CD8-positive, alpha-beta memory T cell (primary cell): ENCODE measurements around the gene PFN1. TPM values are rescaled to one million over a fixed set of nuclear protein-coding genes. Genes with fewer than 3 reads are reported as not detected.

Experiments
- CTCF ChIA-PET: fragments of 350-600 bp; sonication (Branson Sonifier 250); formaldehyde crosslinking; loops from one replicate; lab custom pipeline; 2021; ENCODE audit warnings: antibody characterized with exemption; lab: Charles Lee
- POLR2A ChIA-PET: fragments of 350-600 bp; sonication (Branson Sonifier 250); formaldehyde crosslinking; loops from one replicate; lab custom pipeline; 2021; ENCODE audit warnings: antibody characterized with exemption; lab: Charles Lee
- DNase-seq, 5 donors: peaks; one replicate each; pipeline versions ENCODE4 v3.0.0 to v3.0.0-alpha.2; 2020 to 2022; ENCODE audit warnings: mixed read lengths in 1 of 5
- H3K27ac ChIP-seq: one replicate; pipeline ENCODE4 v1.7.0; 2013; ENCODE audit warnings: low read depth, mild to moderate bottlenecking, low read length, moderate library complexity
- H3K27me3 ChIP-seq: 2 replicates; pipeline ENCODE4 v1.7.0; 2013; ENCODE audit warnings: low read length, mild to moderate bottlenecking; ENCODE audit not compliant: insufficient read depth, poor library complexity, severe bottlenecking
- H3K36me3 ChIP-seq: 2 replicates; pipeline ENCODE4 v1.7.0; 2013; ENCODE audit warnings: mild to moderate bottlenecking, low read length, moderate library complexity; ENCODE audit not compliant: insufficient read depth
- H3K4me1 ChIP-seq: 2 replicates; pipeline ENCODE4 v1.7.0; 2013; ENCODE audit warnings: mild to moderate bottlenecking, low read length, moderate library complexity; ENCODE audit not compliant: insufficient read depth
- H3K4me3 ChIP-seq: 2 replicates; pipeline ENCODE4 v1.7.0; 2013; ENCODE audit warnings: mild to moderate bottlenecking, low read length
- H3K9me3 ChIP-seq: 2 replicates; pipeline ENCODE4 v1.7.0; 2013; ENCODE audit warnings: mild to moderate bottlenecking, low read length
- H3K27ac Mint-ChIP-seq, 8 donors: one replicate each; pipeline ENCODE4 v1.8.0; 2020 to 2021; ENCODE audit warnings: mixed read lengths in 8 of 8, mild to moderate bottlenecking in 6 of 8, inconsistent platforms in 3 of 8, moderate library complexity in 3 of 8
- H3K27me3 Mint-ChIP-seq, 2 donors: one replicate each; pipeline ENCODE4 v1.8.0; 2020 to 2021; ENCODE audit warnings: mixed read lengths in 2 of 2, mild to moderate bottlenecking in 1 of 2, moderate library complexity in 1 of 2
- H3K36me3 Mint-ChIP-seq, 3 donors: one replicate each; pipeline ENCODE4 v1.8.0; 2020 to 2021; ENCODE audit warnings: mixed read lengths in 3 of 3, inconsistent platforms in 1 of 3, mild to moderate bottlenecking in 1 of 3
- H3K4me1 Mint-ChIP-seq, 3 donors: one replicate each; pipeline ENCODE4 v1.8.0; 2020 to 2021; ENCODE audit warnings: mixed read lengths in 3 of 3, inconsistent platforms in 1 of 3, mild to moderate bottlenecking in 1 of 3
- H3K4me3 Mint-ChIP-seq, 7 donors: one replicate each; pipeline ENCODE4 v1.8.0; 2020 to 2021; ENCODE audit warnings: mixed read lengths in 7 of 7, mild to moderate bottlenecking in 6 of 7, moderate library complexity in 4 of 7, inconsistent platforms in 2 of 7
- H3K9me3 Mint-ChIP-seq, 5 donors: one replicate each; pipeline ENCODE4 v1.8.0; 2020 to 2022; ENCODE audit warnings: mixed read lengths in 5 of 5, mild to moderate bottlenecking in 3 of 5, moderate library complexity in 2 of 5, inconsistent platforms in 1 of 5
- polyA plus RNA-seq: library from polyadenylated mRNA; unstranded; fragments of 300-500 nt; fragmentation: Illumina TruSeq; gene quantifications from one replicate; pipeline ENCODE4 v1.2.3, GENCODE V29; 2021
- total RNA-seq, 2 experiments: library from RNA; stranded (reverse); gene quantifications; one replicate each; pipeline ENCODE4 v1.2.3, GENCODE V29; 2021

The PFN1 gene
- total and polyA plus RNA-seq, 3 experiments from 2014 or later = 1,826 to 2,601 (median 1,841) TPM

GRCh38 chr17:4948931-4949320, 596 bp upstream of the PFN1 start:
- Mint-ChIP-seq H3K27ac (peak overlapping the region; percentile 92 to 100 (median 97)), H3K9me3 (no peaks in the 10 kb centered on the region), H3K4me1 (peaks cover 38 to 48% (median 46%) of the 10 kb centered on the region in 3 donors), H3K36me3 (peaks cover 7 to 38% (median 18%) of the 10 kb centered on the region in 3 donors), H3K4me3 (peak overlapping the region; percentile 94 to 100 (median 97)), H3K27me3 (peaks cover 0 to 5% of the 10 kb centered on the region in 2 donors)
- H3K4me3 ChIP-seq = peak overlapping the region; percentile 97
- POLR2A ChIA-PET = interaction anchor here (0.6 to 11.7 kb wide), 14 partner anchors 9 to 805 kb away, joined by 3 to 187 read pairs (median 4); partner anchors contain the start of genes C17orf107, CAMTA2, CHRNE and INCA1
- H3K36me3 ChIP-seq = peaks cover 23% of the 10 kb centered on the region
- no peaks in the 10 kb centered on the region for H3K9me3 ChIP-seq
- peaks cover 37% of the 10 kb centered on the region for H3K4me1 ChIP-seq
- DNase-seq = peak; percentile 59 to 85 (median 78)
- H3K27ac ChIP-seq = peak overlapping the region; percentile 86
- no peaks in the 10 kb centered on the region for H3K27me3 ChIP-seq
- CTCF ChIA-PET = interaction anchor here (1.0 to 4.8 kb wide), 4 partner anchors 9 to 40 kb away, joined by 4 to 30 read pairs (median 6); partner anchors contain the start of genes RNF167, SLC25A11 and SPAG7

- H3K27me3 ChIP-seq = no peaks in the 10 kb centered on the region
- peaks cover 50% of the 10 kb centered on the region for H3K4me1 ChIP-seq
- peak overlapping the region; percentile 97 for H3K4me3 ChIP-seq
- peak; percentile 56 to 80 (median 62) for DNase-seq
- peaks cover 31% of the 10 kb centered on the region for H3K36me3 ChIP-seq
- Mint-ChIP-seq H3K36me3 (peaks cover 7 to 48% (median 23%) of the 10 kb centered on the region in 3 donors), H3K27ac (peak overlapping the region; percentile 92 to 100 (median 95)), H3K27me3 (peaks cover 0 to 5% of the 10 kb centered on the region in 2 donors), H3K4me3 (peak overlapping the region; percentile 94 to 100 (median 97)), H3K9me3 (no peaks in the 10 kb centered on the region), H3K4me1 (peaks cover 49 to 62% (median 60%) of the 10 kb centered on the region in 3 donors)
- CTCF ChIA-PET = interaction anchor here (0.7 to 4.8 kb wide), 7 partner anchors 8 to 101 kb away, joined by 3 to 30 read pairs (median 5); partner anchors contain the start of genes RNF167, SLC25A11 and SPAG7
- H3K27ac ChIP-seq = peak overlapping the region; percentile 90
- H3K9me3 ChIP-seq = no peaks in the 10 kb centered on the region
- POLR2A ChIA-PET = interaction anchor here (0.7 to 11.7 kb wide), 12 partner anchors 8 to 804 kb away, joined by 3 to 187 read pairs (median 4); partner anchors contain the start of genes C17orf107, INCA1, KIF1C and RNF167
These were observed 742 bp downstream of the PFN1 start for GRCh38 chr17:4947411-4948165.

GRCh38 chr17:4947010-4947410, 1.3 kb downstream of the PFN1 start:
- H3K4me1 ChIP-seq = peaks cover 56% of the 10 kb centered on the region
- H3K4me3 ChIP-seq = peak overlapping the region; percentile 97
- peak overlapping the region; percentile 58 for H3K27ac ChIP-seq
- POLR2A ChIA-PET = interaction anchor here (0.7 to 11.7 kb wide), 6 partner anchors 8 to 127 kb away, joined by 3 to 187 read pairs (median 4); partner anchors contain the start of genes C17orf107, RNF167, SLC25A11 and SPAG7
- H3K27me3 ChIP-seq = no peaks in the 10 kb centered on the region
- Mint-ChIP-seq H3K4me3 (peak overlapping the region; percentile 94 to 100 (median 97)), H3K36me3 (peaks cover 8 to 53% (median 24%) of the 10 kb centered on the region in 3 donors), H3K27me3 (peaks cover 0 to 5% of the 10 kb centered on the region in 2 donors), H3K27ac (peak overlapping the region; percentile 73 to 97 (median 92)), H3K9me3 (no peaks in the 10 kb centered on the region), H3K4me1 (peaks cover 55 to 67% (median 65%) of the 10 kb centered on the region in 3 donors)
- DNase-seq = no peak
- H3K36me3 ChIP-seq = peaks cover 35% of the 10 kb centered on the region
- CTCF ChIA-PET = interaction anchor here (0.5 to 3.3 kb wide), 5 partner anchors 20 to 117 kb away, joined by 3 to 17 read pairs (median 3); partner anchors contain the start of gene SPAG7
- no peaks in the 10 kb centered on the region for H3K9me3 ChIP-seq

GRCh38 chr17:4946312-4946976, 1.9 kb downstream of the PFN1 start:
- H3K27ac Mint-ChIP-seq = peak overlapping the region; percentile 73 to 97 (median 92)
- H3K27me3 Mint-ChIP-seq = peaks cover 0 to 5% of the 10 kb centered on the region in 2 donors
- H3K27me3 ChIP-seq = no peaks in the 10 kb centered on the region
- ChIA-PET POLR2A (interaction anchor here (1.2 to 11.7 kb wide), 3 partner anchors 20 to 47 kb away, joined by 3 to 187 read pairs (median 4); partner anchors contain the start of genes C17orf107 and SPAG7), CTCF (interaction anchor here (0.5 to 3.3 kb wide), 4 partner anchors 21 to 118 kb away, joined by 3 to 17 read pairs (median 5); partner anchors contain the start of gene SPAG7)
- H3K4me3 Mint-ChIP-seq = peak overlapping the region; percentile 94 to 100 (median 97)
- no peak for DNase-seq
- peaks cover 61% of the 10 kb centered on the region for H3K4me1 ChIP-seq
- H3K36me3 Mint-ChIP-seq = peaks cover 13 to 59% (median 29%) of the 10 kb centered on the region in 3 donors
- H3K9me3 Mint-ChIP-seq = no peaks in the 10 kb centered on the region
- peaks cover 35% of the 10 kb centered on the region for H3K36me3 ChIP-seq
- H3K4me1 Mint-ChIP-seq = peaks cover 61 to 73% (median 71%) of the 10 kb centered on the region in 3 donors
- H3K27ac ChIP-seq = peak overlapping the region; percentile 58
- peak overlapping the region; percentile 97 for H3K4me3 ChIP-seq
- H3K9me3 ChIP-seq = no peaks in the 10 kb centered on the region

GRCh38 chr17:4945944-4946280, 2.4 kb downstream of the PFN1 start:
- H3K27ac Mint-ChIP-seq = peak overlapping the region; percentile 92 to 99 (median 96)
- H3K4me1 ChIP-seq = peaks cover 67% of the 10 kb centered on the region
- H3K4me3 ChIP-seq = peak overlapping the region; percentile 97
- peaks cover 0 to 5% of the 10 kb centered on the region in 2 donors for H3K27me3 Mint-ChIP-seq
- peaks cover 35% of the 10 kb centered on the region for H3K36me3 ChIP-seq
- no peaks in the 10 kb centered on the region for H3K9me3 ChIP-seq
- H3K4me1 Mint-ChIP-seq = peaks cover 64 to 74% (median 73%) of the 10 kb centered on the region in 3 donors
- H3K9me3 Mint-ChIP-seq = no peaks in the 10 kb centered on the region
- H3K27ac ChIP-seq = peak overlapping the region; percentile 58
- ChIA-PET CTCF (interaction anchor here (2.6 to 3.3 kb wide), 2 partner anchors 22 to 37 kb away, joined by 7 to 17 read pairs; partner anchors contain the start of gene SPAG7), POLR2A (interaction anchor here (1.4 to 11.7 kb wide), 2 partner anchors 21 to 46 kb away, joined by 4 to 187 read pairs; partner anchors contain the start of genes C17orf107 and SPAG7)
- DNase-seq = no peak
- H3K27me3 ChIP-seq = no peaks in the 10 kb centered on the region
- H3K36me3 Mint-ChIP-seq = peaks cover 13 to 64% (median 29%) of the 10 kb centered on the region in 3 donors
- peak overlapping the region; percentile 94 to 100 (median 97) for H3K4me3 Mint-ChIP-seq

- Mint-ChIP-seq H3K9me3 (no peaks in the 10 kb centered on the region), H3K4me1 (peaks cover 58 to 70% (median 69%) of the 10 kb centered on the region in 3 donors), H3K36me3 (peaks cover 13 to 70% (median 29%) of the 10 kb centered on the region in 3 donors), H3K27ac (peak overlapping the region; percentile 92 to 99 (median 96)), H3K4me3 (peak overlapping the region; percentile 94 to 100 (median 97)), H3K27me3 (peaks cover 0 to 5% of the 10 kb centered on the region in 2 donors)
- peak overlapping the region; percentile 51 for H3K4me3 ChIP-seq
- ChIA-PET POLR2A (interaction anchor here (0.7 to 11.7 kb wide), 3 partner anchors 22 to 104 kb away, joined by 3 to 187 read pairs (median 4); partner anchors contain the start of genes C17orf107 and SPAG7), CTCF (interaction anchor here (2.6 to 3.3 kb wide), 2 partner anchors 22 to 36 kb away, joined by 7 to 17 read pairs; partner anchors contain the start of gene SPAG7)
- peaks cover 64% of the 10 kb centered on the region for H3K4me1 ChIP-seq
- H3K9me3 ChIP-seq = no peaks in the 10 kb centered on the region
- H3K27me3 ChIP-seq = no peaks in the 10 kb centered on the region
- peaks cover 35% of the 10 kb centered on the region for H3K36me3 ChIP-seq
- DNase-seq = peak; percentile 39 to 88 (median 60)
- peak overlapping the region; percentile 65 for H3K27ac ChIP-seq
These were observed 3.0 kb downstream of the PFN1 start for GRCh38 chr17:4945176-4945943.
